ENCODE data around the gene TMEM204. TPM values are rescaled to one million over a fixed set of nuclear protein-coding genes. Genes with fewer than 3 reads are reported as not detected.

TMEM204 gene
- total RNA-seq, 4 donors from 2014 or later, result 21.4 to 141 (median 41.7) TPM

GRCh38 chr16:1499756-1500464, 33.6 kb upstream of the TMEM204 start:
- DNase-seq (ENCODE audit: low spot score) (no peak), ATAC-seq (ENCODE audit: low FRiP score) (no peak)
- TF ChIP-seq CTCF (IDR thresholded peaks at IDR 0.05), result no peak

GRCh38 chr16:1500465-1501150, 32.9 kb upstream of the TMEM204 start:
- DNase-seq (ENCODE audit: low spot score), result no peak
- ATAC-seq (ENCODE audit: low FRiP score), result no peak
- no peak for TF ChIP-seq CTCF (IDR thresholded peaks at IDR 0.05)

GRCh38 chr16:1501630-1502029, 31.8 kb upstream of the TMEM204 start:
- no peak for DNase-seq (ENCODE audit: low spot score)
- no peak for TF ChIP-seq CTCF (IDR thresholded peaks at IDR 0.05)
- no peak for ATAC-seq (ENCODE audit: low FRiP score)

GRCh38 chr16:1502092-1503004, 31.1 kb upstream of the TMEM204 start:
- ATAC-seq (ENCODE audit: low FRiP score) (no peak), DNase-seq (ENCODE audit: low spot score) (no peak)
- no peak for TF ChIP-seq CTCF (IDR thresholded peaks at IDR 0.05)

GRCh38 chr16:1503110-1503955, 30.1 kb upstream of the TMEM204 start:
- ATAC-seq (ENCODE audit: low FRiP score), result no peak
- no peak for TF ChIP-seq CTCF (IDR thresholded peaks at IDR 0.05)
- DNase-seq (ENCODE audit: low spot score), result no peak

GRCh38 chr16:1505073-1505844, 28.2 kb upstream of the TMEM204 start:
- DNase-seq (ENCODE audit: low spot score) (no peak), ATAC-seq (ENCODE audit: low FRiP score) (no peak)
- TF ChIP-seq CTCF (IDR thresholded peaks at IDR 0.05), result no peak
